SU-DHL-6 (cell line): ENCODE results near the gene MARCKS.

Source experiments
- CTCF ChIP-seq: fragments of 200-600 bp; sonication (generic); IDR thresholded peaks from one replicate; pipeline ENCODE4 v1.5.1; 2017; ENCODE audit warnings: antibody characterized with exemption, mild to moderate bottlenecking, low read length, moderate library complexity; ENCODE audit not compliant: insufficient read depth, poor library complexity, severe bottlenecking
- EZH2phosphoT487 ChIP-seq: fragments of 200-600 bp; sonication (generic), shearing (Covaris generic); conservative IDR thresholded peaks from 2 replicates; pipeline ENCODE4 v1.6.1; 2018; ENCODE audit warnings: mild to moderate bottlenecking, antibody characterized with exemption, low read length, moderate library complexity, mixed read lengths

- TF ChIP-seq EZH2phosphoT487 = no peak
- no peak for TF ChIP-seq CTCF
Observed at GRCh38 chr6:113907102-113907815, 50.1 kb downstream of the MARCKS start.
